H9 (cell line): ENCODE data around the gene TSACC. TPM values are rescaled to one million over a fixed set of nuclear protein-coding genes. Genes with fewer than 3 reads are reported as not detected.

Experiments
- DNase-seq: peaks from one replicate; pipeline ENCODE4 v3.0.0-alpha.2; 2017
- H2AFZ ChIP-seq: one replicate; pipeline ENCODE4 v1.6.1; 2013; ENCODE audit warnings: mild to moderate bottlenecking, low read length, control low read depth, moderate library complexity
- H2AK5ac ChIP-seq: 2 replicates; pipeline ENCODE4 v1.6.1; 2013; ENCODE audit warnings: low read length, control low read depth, mixed read lengths; ENCODE audit not compliant: insufficient read length
- H2BK120ac ChIP-seq: one replicate; pipeline ENCODE4 v1.6.1; 2013; ENCODE audit warnings: low read depth, mild to moderate bottlenecking, low read length, control low read depth, inconsistent platforms; ENCODE audit not compliant: poor library complexity, severe bottlenecking
- H2BK12ac ChIP-seq: 2 replicates; pipeline ENCODE4 v1.6.1; 2013; ENCODE audit warnings: low read length, control low read depth, mixed read lengths, low read depth; ENCODE audit not compliant: insufficient read length
- H2BK15ac ChIP-seq: 2 replicates; pipeline ENCODE4 v1.6.1; 2013; ENCODE audit warnings: low read depth, low read length, control low read depth
- H2BK20ac ChIP-seq: one replicate; pipeline ENCODE4 v1.6.1; 2013; ENCODE audit warnings: low read depth, mild to moderate bottlenecking, low read length, control low read depth, inconsistent platforms; ENCODE audit not compliant: poor library complexity, severe bottlenecking
- H2BK5ac ChIP-seq: 2 replicates; pipeline ENCODE4 v1.6.1; 2013; ENCODE audit warnings: low read length, control low read depth, mixed read lengths; ENCODE audit not compliant: insufficient read length
- H3K14ac ChIP-seq: 2 replicates; pipeline ENCODE4 v1.6.1; 2013; ENCODE audit warnings: low read length, control low read depth; ENCODE audit not compliant: insufficient read depth
- H3K18ac ChIP-seq: 2 replicates; pipeline ENCODE4 v1.6.1; 2013; ENCODE audit warnings: low read depth, mild to moderate bottlenecking, mixed read lengths, low read length, control low read depth; ENCODE audit not compliant: insufficient read length
- H3K23ac ChIP-seq: 2 replicates; pipeline ENCODE4 v1.6.1; 2013; ENCODE audit warnings: low read length, control low read depth, mixed read lengths, low read depth; ENCODE audit not compliant: insufficient read length
- H3K23me2 ChIP-seq: 2 replicates; pipeline ENCODE4 v1.6.1; 2013; ENCODE audit warnings: low read depth, mild to moderate bottlenecking, mixed read lengths, low read length, control low read depth; ENCODE audit not compliant: insufficient read length, poor library complexity, severe bottlenecking
- H3K27ac ChIP-seq: 2 replicates; pipeline ENCODE4 v1.5.1; 2013; ENCODE audit warnings: low read length, control low read depth, mixed read lengths, low read depth; ENCODE audit not compliant: insufficient read length
- H3K27me3 ChIP-seq: 2 replicates; pipeline ENCODE4 v1.6.1; 2013; ENCODE audit warnings: low read length, control low read depth, inconsistent platforms; ENCODE audit not compliant: insufficient read depth
- H3K4ac ChIP-seq: 2 replicates; pipeline ENCODE4 v1.6.1; 2013; ENCODE audit warnings: low read depth, mild to moderate bottlenecking, control low read depth, inconsistent platforms, low read length, moderate library complexity
- H3K4me1 ChIP-seq: 2 replicates; pipeline ENCODE4 v1.6.1; 2013; ENCODE audit warnings: low read length, control low read depth, inconsistent platforms; ENCODE audit not compliant: insufficient read depth
- H3K4me2 ChIP-seq: 2 replicates; pipeline ENCODE4 v1.6.1; 2013; ENCODE audit warnings: low read length, control low read depth, mixed read lengths; ENCODE audit not compliant: insufficient read length, insufficient read depth
- H3K56ac ChIP-seq: 2 replicates; pipeline ENCODE4 v1.6.1; 2013; ENCODE audit warnings: low read depth, mild to moderate bottlenecking, mixed read lengths, low read length, control low read depth; ENCODE audit not compliant: insufficient read length
- H3K79me1 ChIP-seq: 2 replicates; pipeline ENCODE4 v1.6.1; 2013; ENCODE audit warnings: low read depth, mild to moderate bottlenecking, moderate library complexity, low read length, control low read depth, inconsistent platforms; ENCODE audit not compliant: insufficient read depth, poor library complexity, severe bottlenecking
- H3K79me2 ChIP-seq: 2 replicates; pipeline ENCODE4 v1.6.1; 2013; ENCODE audit warnings: low read length, control low read depth, inconsistent platforms; ENCODE audit not compliant: insufficient read depth
- H3K9ac ChIP-seq: 2 replicates; pipeline ENCODE4 v1.6.1; 2013; ENCODE audit warnings: low read length, control low read depth, mixed read lengths; ENCODE audit not compliant: insufficient read length; ENCODE audit errors: extremely low read depth
- H3K9me3 ChIP-seq: one replicate; pipeline ENCODE4 v1.6.1; 2013; ENCODE audit warnings: low read depth, low read length, inconsistent platforms; ENCODE audit not compliant: control insufficient read depth
- H3T11ph ChIP-seq: one replicate; pipeline ENCODE4 v1.6.1; 2013; ENCODE audit warnings: mild to moderate bottlenecking, low read length, control low read depth, inconsistent platforms
- H4K20me1 ChIP-seq: one replicate; pipeline ENCODE4 v1.6.1; 2013; ENCODE audit not compliant: control insufficient read depth, insufficient read length, insufficient read depth
- H4K5ac ChIP-seq: 2 replicates; pipeline ENCODE4 v1.6.1; 2013; ENCODE audit warnings: low read depth, mild to moderate bottlenecking, mixed read lengths, low read length, control low read depth; ENCODE audit not compliant: insufficient read length
- H4K8ac ChIP-seq: replicated peaks from 2 replicates; pipeline ENCODE4 v1.6.1; 2013; ENCODE audit warnings: low read length, control low read depth, mixed read lengths, low read depth; ENCODE audit not compliant: insufficient read length
- H4K91ac ChIP-seq: 2 replicates; pipeline ENCODE4 v1.6.1; 2013; ENCODE audit warnings: low read depth, mild to moderate bottlenecking, moderate library complexity, mixed read lengths, low read length, control low read depth; ENCODE audit not compliant: insufficient read length
- H3K27ac Mint-ChIP-seq, 3 experiments: 2 replicates in 2 of 3; 3 replicates in 1 of 3; pipeline ENCODE4 v1.8.0; 2020 to 2021; ENCODE audit warnings: mixed read lengths in 3 of 3, mild to moderate bottlenecking in 1 of 3, moderate library complexity in 1 of 3
- H3K27me3 Mint-ChIP-seq: 2 replicates; pipeline ENCODE4 v1.8.0; 2021; ENCODE audit warnings: low read depth, mild to moderate bottlenecking, moderate library complexity, mixed read lengths
- H3K36me3 Mint-ChIP-seq, 3 experiments: 2 replicates in 2 of 3; 3 replicates in 1 of 3; pipeline ENCODE4 v1.8.0; 2020 to 2021; ENCODE audit warnings: low read depth in 3 of 3, mixed read lengths in 3 of 3; ENCODE audit not compliant: insufficient read depth in 1 of 3
- H3K4me1 Mint-ChIP-seq, 2 experiments: 2 replicates each; pipeline ENCODE4 v1.8.0; 2020; ENCODE audit warnings: mixed read lengths in 2 of 2
- H3K4me3 Mint-ChIP-seq, 2 experiments: 2 replicates in 1 of 2; 3 replicates in 1 of 2; pipeline ENCODE4 v1.8.0; 2020 to 2021; ENCODE audit warnings: mild to moderate bottlenecking in 2 of 2, mixed read lengths in 2 of 2, moderate library complexity in 1 of 2
- H3K9me3 Mint-ChIP-seq, 2 experiments: 2 replicates in 1 of 2; 3 replicates in 1 of 2; pipeline ENCODE4 v1.8.0; 2020; ENCODE audit warnings: mild to moderate bottlenecking in 2 of 2, mixed read lengths in 2 of 2, moderate library complexity in 1 of 2
- WGBS: extraction: QIAGEN DNeasy Blood & Tissue Kit; methylation state at CpG from one replicate; pipeline ENCODE4 v1.1.7; 2013; ENCODE audit warnings: missing lambda C conversion rate, low lambda C conversion rate, mixed read lengths; ENCODE audit not compliant: insufficient read length; ENCODE audit errors: extremely low coverage; 5-methylcytosine and 5-hydroxymethylcytosine counted together
- total RNA-seq: library from RNA; stranded (reverse); gene quantifications from 2 replicates; pipeline ENCODE4 v1.2.1, GENCODE V29; 2021
- TF ChIP-seq, protein P1 (sequence below): fragments of 200-600 bp; sonication (generic); conservative IDR thresholded peaks from 3 replicates; pipeline ENCODE4 v1.8.0; 2021; ENCODE audit warnings: antibody characterized with exemption, mild to moderate bottlenecking

TSACC gene
- total RNA-seq, 1 experiment from 2014 or later, result 2.3 TPM

DNA sequence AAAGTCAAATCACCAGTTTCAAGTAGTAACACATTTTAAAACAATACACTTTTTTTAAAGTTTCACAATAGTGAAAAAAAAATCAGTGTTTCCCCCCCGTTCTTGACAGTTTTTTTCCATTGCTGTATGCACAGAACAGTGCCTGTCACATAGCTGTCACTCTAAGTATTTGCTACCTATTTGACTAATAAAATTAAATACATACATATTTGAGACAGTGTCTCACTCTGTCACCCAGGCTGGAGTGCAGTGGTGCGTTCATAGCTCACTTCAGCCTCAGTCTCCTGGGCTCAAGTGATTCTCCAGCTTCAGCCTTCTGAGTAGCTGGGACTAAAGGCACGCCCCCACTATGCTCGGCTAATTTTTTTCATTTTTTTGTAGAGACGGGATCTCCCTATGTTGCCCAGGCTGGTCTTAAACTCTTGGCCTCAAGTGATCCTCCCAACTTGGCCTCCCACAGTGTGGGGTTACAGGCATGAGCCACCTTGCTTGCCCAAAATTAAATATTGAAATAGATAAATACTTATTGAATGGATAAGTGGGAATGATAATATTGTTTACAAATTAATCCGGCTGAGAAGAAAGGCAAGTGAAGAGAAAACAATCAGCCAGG lies 18.0 kb downstream of the TSACC start:
- peaks cover 19% of the 10 kb centered on the region for H3K27me3 Mint-ChIP-seq
- Histone ChIP-seq H2BK120ac (no peak overlapping the region), H3K79me2 (no peaks in the 10 kb centered on the region), H3K18ac (no peak overlapping the region), H2BK5ac (no peak overlapping the region), H3K23ac (no peak overlapping the region), H3K9me3 (no peaks in the 10 kb centered on the region), H4K91ac (no peak overlapping the region), H4K20me1 (no peaks in the 10 kb centered on the region), H2BK15ac (no peak overlapping the region), H2BK12ac (no peak overlapping the region), H2AFZ (no peak overlapping the region), H3K79me1 (no peaks in the 10 kb centered on the region), H3K27ac (no peak overlapping the region), H3K4me2 (peak overlapping the region; percentile 57), H4K5ac (no peak overlapping the region), H2BK20ac (no peak overlapping the region), H3K27me3 (no peaks in the 10 kb centered on the region), H3T11ph (no peak overlapping the region), H3K56ac (no peak overlapping the region), H3K9ac (no peak overlapping the region), H2AK5ac (no peak overlapping the region), H3K4ac (no peak overlapping the region), H3K14ac (no peak overlapping the region), H3K4me1 (no peaks in the 10 kb centered on the region), H3K23me2 (no peaks in the 10 kb centered on the region), H4K8ac (no peak overlapping the region)
- no CpG with 5 or more reads among the region's 6 CpGs for WGBS
- no peak overlapping the region for H3K27ac Mint-ChIP-seq
- no peaks in the 10 kb centered on the region for H3K36me3 Mint-ChIP-seq
- peaks cover 0 to 3% of the 10 kb centered on the region in 2 experiments; a peak in 2 of 5 replicates for H3K9me3 Mint-ChIP-seq
- TF ChIP-seq, protein P1, sequence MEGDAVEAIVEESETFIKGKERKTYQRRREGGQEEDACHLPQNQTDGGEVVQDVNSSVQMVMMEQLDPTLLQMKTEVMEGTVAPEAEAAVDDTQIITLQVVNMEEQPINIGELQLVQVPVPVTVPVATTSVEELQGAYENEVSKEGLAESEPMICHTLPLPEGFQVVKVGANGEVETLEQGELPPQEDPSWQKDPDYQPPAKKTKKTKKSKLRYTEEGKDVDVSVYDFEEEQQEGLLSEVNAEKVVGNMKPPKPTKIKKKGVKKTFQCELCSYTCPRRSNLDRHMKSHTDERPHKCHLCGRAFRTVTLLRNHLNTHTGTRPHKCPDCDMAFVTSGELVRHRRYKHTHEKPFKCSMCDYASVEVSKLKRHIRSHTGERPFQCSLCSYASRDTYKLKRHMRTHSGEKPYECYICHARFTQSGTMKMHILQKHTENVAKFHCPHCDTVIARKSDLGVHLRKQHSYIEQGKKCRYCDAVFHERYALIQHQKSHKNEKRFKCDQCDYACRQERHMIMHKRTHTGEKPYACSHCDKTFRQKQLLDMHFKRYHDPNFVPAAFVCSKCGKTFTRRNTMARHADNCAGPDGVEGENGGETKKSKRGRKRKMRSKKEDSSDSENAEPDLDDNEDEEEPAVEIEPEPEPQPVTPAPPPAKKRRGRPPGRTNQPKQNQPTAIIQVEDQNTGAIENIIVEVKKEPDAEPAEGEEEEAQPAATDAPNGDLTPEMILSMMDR, result no peak
- no peak for DNase-seq
- peak overlapping the region; percentile 63 to 77 for H3K4me3 Mint-ChIP-seq
- H3K4me1 Mint-ChIP-seq, result peaks cover 9 to 13% of the 10 kb centered on the region in 2 experiments
